K562 (cell line): Measurements from ENCODE around the gene MUC5AC.

Source experiments
- CTCF ChIP-seq, 3 experiments: IDR thresholded peaks in 2 of 3; conservative IDR thresholded peaks in 1 of 3; 2 replicates each; pipeline ENCODE4 v1.5.1; 2011 to 2012; ENCODE audit warnings: low read length in 3 of 3, mild to moderate bottlenecking in 3 of 3, control low read depth in 2 of 3, improper control_type of control experiment in 1 of 3, inconsistent platforms in 1 of 3, low read depth in 1 of 3, mixed read lengths in 1 of 3, moderate library complexity in 1 of 3; ENCODE audit not compliant: insufficient read depth in 2 of 3
- FOXK2 ChIP-seq, 2 experiments: fragments of 450-650 bp; IDR thresholded peaks in 1 of 2; conservative IDR thresholded peaks in 1 of 2; 2 replicates each; pipeline ENCODE4 v1.6.1; 2016; ENCODE audit warnings: low read depth in 2 of 2, mild to moderate bottlenecking in 1 of 2
- IRF2 ChIP-seq: sonication (generic); formaldehyde crosslinking; IDR thresholded peaks from 2 replicates; pipeline ENCODE4 v1.8.1; 2022; ENCODE audit warnings: mild to moderate bottlenecking, missing genetic modification reagents
- JUNB ChIP-seq: fragments of 450-650 bp; formaldehyde crosslinking; conservative IDR thresholded peaks from 2 replicates; pipeline ENCODE4 v1.4.0; 2020; ENCODE audit warnings: mild to moderate bottlenecking
- POLR2AphosphoS5 ChIP-seq: IDR thresholded peaks from 2 replicates; pipeline ENCODE4 v1.6.1; 2011; ENCODE audit warnings: mild to moderate bottlenecking, low read depth, low read length, moderate library complexity; ENCODE audit not compliant: control insufficient read depth, insufficient read depth
- PRMT5 ChIP-seq: sonication (generic); formaldehyde crosslinking; IDR thresholded peaks from 2 replicates; pipeline ENCODE4 v1.5.0; 2020; ENCODE audit warnings: missing genetic modification reagents
- SAFB2 ChIP-seq: fragments of 200-400 bp; formaldehyde crosslinking; IDR thresholded peaks from 2 replicates; pipeline ENCODE4 v1.6.1; 2018; ENCODE audit warnings: borderline replicate concordance, low read length, low read depth, moderate library complexity; ENCODE audit not compliant: severe bottlenecking
- THAP12 ChIP-seq: fragments of 250-450 bp; sonication (Bioruptor Pico); IDR thresholded peaks from 2 replicates; pipeline ENCODE4 v1.9.0; 2021; ENCODE audit warnings: mild to moderate bottlenecking, inconsistent platforms
- ZNF274 ChIP-seq: IDR thresholded peaks from 2 replicates; pipeline ENCODE4 v1.6.1; 2011; ENCODE audit warnings: low read depth, mild to moderate bottlenecking, low read length, moderate library complexity, borderline replicate concordance

- no peak for TF ChIP-seq PRMT5 (CRISPR knock-in tag)
- no peak for TF ChIP-seq ZNF274
- no peak for TF ChIP-seq THAP12
- no peak for TF ChIP-seq JUNB (CRISPR knock-in tag)
- TF ChIP-seq IRF2 (CRISPR knock-in tag), result no peak
- no peak for TF ChIP-seq FOXK2 (conservative IDR thresholded peaks at IDR 0.05 in 1 of 2, IDR thresholded peaks at IDR 0.05 in 1 of 2; ENCODE audit: low read depth in 2 of 2)
- TF ChIP-seq SAFB2, result no peak
- no peak for TF ChIP-seq POLR2AphosphoS5
- no peak for TF ChIP-seq CTCF (IDR thresholded peaks at IDR 0.05 in 2 of 3, conservative IDR thresholded peaks at IDR 0.05 in 1 of 3; ENCODE audit: insufficient read depth in 2 of 3, low read depth in 1 of 3, low read length in 3 of 3)
Measured at GRCh38 chr11:1118755-1119603, 38.8 kb upstream of the MUC5AC start.
